Cardiac muscle cell (in vitro differentiated cells and primary cell): Measurements from ENCODE around the gene MED13L. TPM values are rescaled to one million over a fixed set of nuclear protein-coding genes. Genes with fewer than 3 reads are reported as not detected.

Source experiments
- DNase-seq, 2 donors: peaks; one replicate each; pipeline versions ENCODE4 v3.0.0 to v3.0.0-alpha.2; 2010 to 2017; ENCODE audit warnings: low read depth in 1 of 2, low spot score in 1 of 2
- H3K27ac ChIP-seq: fragments of 200-600 bp; sonication (generic); 2 replicates; pipeline ENCODE4 v1.5.1; 2016
- H3K27me3 ChIP-seq: fragments of 200-600 bp; sonication (generic); 2 replicates; pipeline ENCODE4 v1.6.0; 2016; ENCODE audit warnings: control low read depth
- H3K36me3 ChIP-seq: fragments of 200-600 bp; sonication (generic); 2 replicates; pipeline ENCODE4 v1.5.1; 2016; ENCODE audit warnings: control low read depth
- H3K4me1 ChIP-seq: fragments of 200-600 bp; sonication (generic); 2 replicates; pipeline ENCODE4 v1.8.1; 2017; ENCODE audit warnings: low read depth, mild to moderate bottlenecking, mixed run types
- H3K4me3 ChIP-seq: fragments of 200-600 bp; sonication (generic); 2 replicates; pipeline ENCODE4 v1.5.1; 2016; ENCODE audit warnings: mild to moderate bottlenecking
- H3K9me3 ChIP-seq: fragments of 200-600 bp; sonication (generic); 2 replicates; pipeline ENCODE4 v1.5.1; 2017; ENCODE audit warnings: low read depth, mild to moderate bottlenecking, control low read depth
- polyA plus RNA-seq: library from polyadenylated mRNA; unstranded; fragments of >200 nt; fragmentation: Nextera tagmentation; extraction: Ambion mirVana; gene quantifications from 2 replicates; pipeline ENCODE4 v1.2.1, GENCODE V29; 2016
- total RNA-seq: library from RNA; depleted of rRNA; stranded (reverse); fragments of >200 nt; gene quantifications from 2 replicates; pipeline ENCODE4 v1.2.3, GENCODE V29; 2016
- TF ChIP-seq, protein P1 (sequence below): IDR thresholded peaks from 2 replicates; pipeline ENCODE4 v1.5.1; 2012; ENCODE audit warnings: low read depth, mild to moderate bottlenecking, low read length

MED13L gene
- total and polyA plus RNA-seq, 2 experiments from 2014 or later = 31.3 to 94.3 TPM

DNA sequence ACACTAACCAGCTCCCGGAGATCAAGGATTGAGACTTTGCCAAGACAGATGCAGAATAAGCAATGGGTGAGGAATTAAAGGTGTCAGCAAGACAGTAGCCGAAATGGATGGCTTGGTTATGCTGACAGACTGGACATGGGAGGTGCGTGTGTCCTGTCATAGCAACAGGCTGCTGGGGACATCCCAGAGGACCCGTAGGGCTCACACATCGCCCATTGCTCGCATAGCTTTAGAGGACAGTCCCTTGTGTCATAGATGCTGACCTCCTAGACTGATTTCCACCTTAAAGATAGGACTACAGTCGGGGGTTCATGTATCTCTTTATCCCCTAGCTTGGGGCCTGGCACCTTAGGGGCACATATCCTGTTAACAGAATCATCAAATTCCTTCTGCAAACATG is 324.5 kb downstream of the MED13L start:
- no peak overlapping the region for H3K27ac ChIP-seq
- no peak for DNase-seq
- no peaks in the 10 kb centered on the region for H3K27me3 ChIP-seq
- no peaks in the 10 kb centered on the region for H3K36me3 ChIP-seq
- H3K4me1 ChIP-seq = peaks cover 7% of the 10 kb centered on the region
- no peak overlapping the region for H3K4me3 ChIP-seq
- TF ChIP-seq, protein P1, sequence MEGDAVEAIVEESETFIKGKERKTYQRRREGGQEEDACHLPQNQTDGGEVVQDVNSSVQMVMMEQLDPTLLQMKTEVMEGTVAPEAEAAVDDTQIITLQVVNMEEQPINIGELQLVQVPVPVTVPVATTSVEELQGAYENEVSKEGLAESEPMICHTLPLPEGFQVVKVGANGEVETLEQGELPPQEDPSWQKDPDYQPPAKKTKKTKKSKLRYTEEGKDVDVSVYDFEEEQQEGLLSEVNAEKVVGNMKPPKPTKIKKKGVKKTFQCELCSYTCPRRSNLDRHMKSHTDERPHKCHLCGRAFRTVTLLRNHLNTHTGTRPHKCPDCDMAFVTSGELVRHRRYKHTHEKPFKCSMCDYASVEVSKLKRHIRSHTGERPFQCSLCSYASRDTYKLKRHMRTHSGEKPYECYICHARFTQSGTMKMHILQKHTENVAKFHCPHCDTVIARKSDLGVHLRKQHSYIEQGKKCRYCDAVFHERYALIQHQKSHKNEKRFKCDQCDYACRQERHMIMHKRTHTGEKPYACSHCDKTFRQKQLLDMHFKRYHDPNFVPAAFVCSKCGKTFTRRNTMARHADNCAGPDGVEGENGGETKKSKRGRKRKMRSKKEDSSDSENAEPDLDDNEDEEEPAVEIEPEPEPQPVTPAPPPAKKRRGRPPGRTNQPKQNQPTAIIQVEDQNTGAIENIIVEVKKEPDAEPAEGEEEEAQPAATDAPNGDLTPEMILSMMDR = no peak
- H3K9me3 ChIP-seq = no peaks in the 10 kb centered on the region

DNA sequence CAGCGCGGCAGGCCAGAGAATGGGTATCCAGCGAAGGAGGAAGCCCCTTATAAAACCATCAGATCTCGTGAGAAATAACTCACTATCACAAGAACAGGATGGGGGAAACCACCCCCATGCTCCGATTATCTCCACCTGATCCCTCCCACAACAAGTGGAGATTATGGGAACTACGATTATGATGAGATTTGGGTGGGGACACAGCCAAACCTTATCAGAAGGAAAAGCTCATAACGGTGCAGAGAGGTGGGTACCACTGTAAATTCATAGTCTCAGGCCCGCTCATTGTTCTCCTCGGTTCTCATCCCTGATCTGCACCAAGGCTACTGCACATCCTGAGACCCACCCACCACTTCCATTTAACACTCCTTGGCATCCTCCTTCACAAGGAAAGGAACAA is 326.5 kb downstream of the MED13L start:
- DNase-seq = no peak
- Histone ChIP-seq H3K27me3 (no peaks in the 10 kb centered on the region), H3K27ac (no peak overlapping the region), H3K36me3 (no peaks in the 10 kb centered on the region), H3K4me1 (peaks cover 7% of the 10 kb centered on the region), H3K4me3 (no peak overlapping the region), H3K9me3 (no peaks in the 10 kb centered on the region)
- TF ChIP-seq, protein P1 = no peak

DNA sequence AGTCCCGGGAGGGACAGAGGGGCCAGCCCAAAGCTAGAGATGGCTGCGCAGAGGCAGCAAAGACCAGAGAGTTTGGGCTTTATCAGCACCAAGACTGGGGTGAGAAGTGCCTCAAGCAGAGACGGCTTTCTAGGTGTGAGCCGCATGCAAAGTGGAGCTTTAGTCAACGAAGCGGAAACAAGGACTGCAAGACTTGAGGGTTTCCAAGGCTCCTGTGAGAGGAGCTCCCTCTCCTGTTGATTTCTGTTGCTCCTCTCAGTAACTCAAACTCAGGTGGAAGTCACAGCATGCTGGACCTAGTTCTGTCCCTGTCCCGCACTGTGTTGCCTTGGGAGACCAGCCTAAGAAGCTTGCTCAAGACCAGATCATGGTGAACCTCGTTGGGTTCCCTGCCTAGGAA is 327.8 kb downstream of the MED13L start:
- H3K4me1 ChIP-seq = no peaks in the 10 kb centered on the region
- no peak overlapping the region for H3K4me3 ChIP-seq
- TF ChIP-seq, protein P1 = no peak
- no peaks in the 10 kb centered on the region for H3K9me3 ChIP-seq
- DNase-seq = no peak
- no peaks in the 10 kb centered on the region for H3K36me3 ChIP-seq
- no peak overlapping the region for H3K27ac ChIP-seq
- H3K27me3 ChIP-seq = no peaks in the 10 kb centered on the region

DNA sequence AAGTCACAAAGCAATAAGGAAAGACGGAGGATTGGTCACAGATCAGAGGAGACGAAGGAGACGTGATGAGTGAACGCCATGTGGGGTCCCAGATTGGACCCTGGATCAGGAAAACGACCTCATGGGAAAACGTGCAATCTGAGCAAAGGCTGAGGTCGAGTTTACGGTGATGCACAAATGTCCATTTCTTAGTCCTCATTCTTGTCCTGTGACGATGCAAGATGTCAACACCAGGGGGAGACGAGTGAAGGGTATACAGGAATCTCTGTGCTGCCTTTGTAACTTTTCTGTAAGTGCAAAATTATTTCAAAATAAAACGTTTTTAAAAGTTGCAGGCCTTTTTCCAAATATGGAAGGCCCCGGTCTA is 329.8 kb downstream of the MED13L start:
- DNase-seq = no peak
- Histone ChIP-seq H3K36me3 (no peaks in the 10 kb centered on the region), H3K4me3 (no peak overlapping the region), H3K27me3 (no peaks in the 10 kb centered on the region), H3K4me1 (no peaks in the 10 kb centered on the region), H3K9me3 (no peaks in the 10 kb centered on the region), H3K27ac (no peak overlapping the region)
- TF ChIP-seq, protein P1 = no peak

DNA sequence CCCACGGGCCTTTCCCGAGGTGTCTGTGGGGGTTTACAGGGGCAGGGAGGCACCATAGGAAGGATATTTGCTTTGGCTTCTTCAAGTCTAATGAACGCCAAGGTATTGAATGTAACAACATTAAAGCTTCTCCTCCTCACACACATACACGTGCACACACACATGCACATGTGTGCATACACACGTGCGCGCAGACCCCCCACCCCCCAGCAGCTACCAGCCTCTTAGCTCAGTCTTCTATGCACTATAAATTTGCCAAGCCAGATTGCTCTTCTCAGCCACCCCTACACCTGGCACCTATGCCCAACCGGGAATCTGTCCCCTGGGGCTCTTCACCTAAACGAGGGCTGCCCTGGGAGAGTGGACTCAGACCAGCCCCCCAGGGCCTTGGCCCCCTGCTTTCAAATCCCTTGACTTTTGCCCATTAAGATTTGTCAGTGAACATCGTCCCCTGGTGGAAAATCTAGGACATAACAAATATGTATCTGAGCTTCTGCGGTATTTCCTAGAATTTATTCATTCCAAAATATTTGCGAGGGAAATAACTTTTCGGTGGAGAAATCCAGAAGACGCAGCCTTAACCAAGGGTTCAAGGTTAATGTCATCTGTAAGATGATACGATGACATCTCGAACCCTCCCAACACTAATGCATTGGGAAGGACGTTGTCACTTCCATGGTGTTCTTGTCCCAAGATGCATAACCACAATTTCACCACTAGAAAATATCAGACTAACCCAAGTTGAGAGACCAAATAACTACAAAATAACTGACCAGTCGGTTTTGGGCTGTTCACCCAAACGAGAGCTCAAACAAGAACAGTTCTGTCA is 330.4 kb downstream of the MED13L start:
- peak in 1 of 2 donors; percentile 24 for DNase-seq
- no peak overlapping the region for H3K4me3 ChIP-seq
- H3K4me1 ChIP-seq = no peaks in the 10 kb centered on the region
- H3K36me3 ChIP-seq = no peaks in the 10 kb centered on the region
- H3K27me3 ChIP-seq = no peaks in the 10 kb centered on the region
- no peak overlapping the region for H3K27ac ChIP-seq
- H3K9me3 ChIP-seq = no peaks in the 10 kb centered on the region
- TF ChIP-seq, protein P1 = peak; percentile 49
